ENCODE data around the gene RASA4B. TPM values are rescaled to one million over a fixed set of nuclear protein-coding genes. Genes with fewer than 3 reads are reported as not detected.
A peak's percentile ranks its signal among the peaks of the same experiment; 100 is the strongest.

The RASA4B gene
- total RNA-seq, 1 donor from 2014 or later = 11.7 TPM

GRCh38 chr7:102468478-102469350 is 48.9 kb downstream of the RASA4B start:
- H3K27me3 Mint-ChIP-seq (ENCODE audit: unreplicated experiment) = no peaks in the 10 kb centered on the region
- H3K27ac Mint-ChIP-seq (ENCODE audit: unreplicated experiment) = no peak overlapping the region
- H3K4me1 Mint-ChIP-seq (ENCODE audit: unreplicated experiment) = peaks cover 14% of the 10 kb centered on the region
- peaks cover 4% of the 10 kb centered on the region for H3K36me3 Mint-ChIP-seq (ENCODE audit: unreplicated experiment)
- no peaks in the 10 kb centered on the region for H3K9me3 Mint-ChIP-seq (ENCODE audit: unreplicated experiment)
- peak; percentile 79 for DNase-seq (ENCODE audit: extremely low spot score, unreplicated experiment)
- TF ChIP-seq CTCF (IDR thresholded peaks at IDR 0.05) = no peak
- H3K4me3 Mint-ChIP-seq (ENCODE audit: unreplicated experiment) = no peak overlapping the region

- H3K27me3 Mint-ChIP-seq (ENCODE audit: unreplicated experiment) = no peaks in the 10 kb centered on the region
- no peak for TF ChIP-seq CTCF (IDR thresholded peaks at IDR 0.05)
- peaks cover 4% of the 10 kb centered on the region for H3K36me3 Mint-ChIP-seq (ENCODE audit: unreplicated experiment)
- H3K4me1 Mint-ChIP-seq (ENCODE audit: unreplicated experiment) = peaks cover 16% of the 10 kb centered on the region
- H3K4me3 Mint-ChIP-seq (ENCODE audit: unreplicated experiment) = no peak overlapping the region
- no peaks in the 10 kb centered on the region for H3K9me3 Mint-ChIP-seq (ENCODE audit: unreplicated experiment)
- peak; percentile 82 for DNase-seq (ENCODE audit: extremely low spot score, unreplicated experiment)
- H3K27ac Mint-ChIP-seq (ENCODE audit: unreplicated experiment) = no peak overlapping the region
Observed at GRCh38 chr7:102467581-102468477, 49.7 kb downstream of the RASA4B start.

- Mint-ChIP-seq H3K4me1 (ENCODE audit: unreplicated experiment) (peaks cover 20% of the 10 kb centered on the region), H3K9me3 (ENCODE audit: unreplicated experiment) (no peaks in the 10 kb centered on the region), H3K27me3 (ENCODE audit: unreplicated experiment) (no peaks in the 10 kb centered on the region), H3K27ac (ENCODE audit: unreplicated experiment) (no peak overlapping the region), H3K4me3 (ENCODE audit: unreplicated experiment) (peak overlapping the region; percentile 96), H3K36me3 (ENCODE audit: unreplicated experiment) (peaks cover 2% of the 10 kb centered on the region)
- no peak for DNase-seq (ENCODE audit: extremely low spot score, unreplicated experiment)
- TF ChIP-seq CTCF (IDR thresholded peaks at IDR 0.05) = no peak
Observed at GRCh38 chr7:102466097-102466496, 51.5 kb downstream of the RASA4B start.

GRCh38 chr7:102464577-102465280 is 52.8 kb downstream of the RASA4B start, which contains the start of the genes ALKBH4 and LRWD1:
Gene ALKBH4 (minus strand): TSS chr7:102464863. CDS start chr7:102464836, 27 bp downstream.
Gene LRWD1 (plus strand): TSS chr7:102464984. CDS start chr7:102465081, 97 bp downstream.
- peak; percentile 26 for TF ChIP-seq CTCF (IDR thresholded peaks at IDR 0.05)
- Mint-ChIP-seq H3K4me1 (ENCODE audit: unreplicated experiment) (peaks cover 20% of the 10 kb centered on the region), H3K36me3 (ENCODE audit: unreplicated experiment) (peaks cover 2% of the 10 kb centered on the region), H3K4me3 (ENCODE audit: unreplicated experiment) (peak within 1 kb of the TSS; percentile 96), H3K27ac (ENCODE audit: unreplicated experiment) (peak within 1 kb of the TSS; percentile 79), H3K9me3 (ENCODE audit: unreplicated experiment) (no peaks in the 10 kb centered on the region), H3K27me3 (ENCODE audit: unreplicated experiment) (no peaks in the 10 kb centered on the region)
- peak; percentile 98 for DNase-seq (ENCODE audit: extremely low spot score, unreplicated experiment)
